Loucy (cell line): ENCODE measurements around the gene TEX10.
A peak's percentile ranks its signal among the peaks of the same experiment; 100 is the strongest.

Experiments used
- H2AFZ ChIP-seq: fragments of 200-600 bp; sonication (generic); 2 replicates; pipeline ENCODE4 v1.6.0; 2016; ENCODE audit warnings: antibody characterized with exemption, mild to moderate bottlenecking, low read length, moderate library complexity
- H3F3A ChIP-seq: fragments of 200-600 bp; 2 replicates; pipeline ENCODE4 v1.6.0; 2016; ENCODE audit warnings: antibody characterized with exemption, low read depth, mild to moderate bottlenecking
- H3K27me3 ChIP-seq: fragments of 200-600 bp; sonication (generic); 2 replicates; pipeline ENCODE4 v1.6.1; 2014; ENCODE audit warnings: low read length, mild to moderate bottlenecking; ENCODE audit not compliant: insufficient read depth, poor library complexity, severe bottlenecking
- H3K36me3 ChIP-seq: fragments of 200-600 bp; sonication (generic); 2 replicates; pipeline ENCODE4 v1.6.1; 2016; ENCODE audit warnings: low read length; ENCODE audit not compliant: insufficient read depth
- H3K4me1 ChIP-seq: fragments of 200-600 bp; sonication (generic); 2 replicates; pipeline ENCODE4 v1.5.1; 2014; ENCODE audit warnings: low read length, mild to moderate bottlenecking; ENCODE audit not compliant: insufficient read depth, poor library complexity, severe bottlenecking
- H3K4me2 ChIP-seq: fragments of 200-600 bp; sonication (generic); 2 replicates; pipeline ENCODE4 v1.6.0; 2014; ENCODE audit warnings: antibody characterized with exemption, low read length, low read depth, mild to moderate bottlenecking; ENCODE audit not compliant: poor library complexity, severe bottlenecking
- H3K4me3 ChIP-seq: fragments of 200-600 bp; sonication (generic); 2 replicates; pipeline ENCODE4 v1.5.1; 2014; ENCODE audit warnings: low read length, mild to moderate bottlenecking, mixed read lengths; ENCODE audit not compliant: poor library complexity, severe bottlenecking
- H3K79me2 ChIP-seq: fragments of 200-600 bp; sonication (generic); 2 replicates; pipeline ENCODE4 v1.6.1; 2014; ENCODE audit warnings: low read length; ENCODE audit not compliant: insufficient read depth
- H3K9ac ChIP-seq: fragments of 200-600 bp; sonication (generic); 2 replicates; pipeline ENCODE4 v1.6.0; 2014; ENCODE audit warnings: mild to moderate bottlenecking, low read depth, low read length, moderate library complexity; ENCODE audit not compliant: poor library complexity, severe bottlenecking
- H3K9me2 ChIP-seq: fragments of 200-600 bp; sonication (generic); replicated peaks from 2 replicates; pipeline ENCODE4 v1.6.1; 2016; ENCODE audit warnings: low read depth, low read length, mixed read lengths
- H3K9me3 ChIP-seq: fragments of 200-600 bp; sonication (generic); 2 replicates; pipeline ENCODE4 v1.6.1; 2014; ENCODE audit warnings: mild to moderate bottlenecking, antibody characterized with exemption, low read length, low read depth; ENCODE audit not compliant: insufficient read depth
- H4K20me1 ChIP-seq: fragments of 200-600 bp; sonication (generic); 2 replicates; pipeline ENCODE4 v1.6.0; 2014; ENCODE audit warnings: antibody characterized with exemption, low read length, mild to moderate bottlenecking; ENCODE audit not compliant: insufficient read depth, poor library complexity, severe bottlenecking
- EZH2phosphoT487 ChIP-seq: fragments of 200-600 bp; IDR thresholded peaks from 2 replicates; pipeline ENCODE4 v1.6.1; 2018; ENCODE audit warnings: antibody characterized with exemption, mild to moderate bottlenecking, moderate library complexity, borderline replicate concordance
- TF ChIP-seq, protein P1 (sequence below): fragments of 200-600 bp; sonication (generic); conservative IDR thresholded peaks from 2 replicates; pipeline ENCODE4 v1.5.1; 2014; ENCODE audit warnings: mild to moderate bottlenecking, antibody characterized with exemption, low read length

Gene TEX10

DNA sequence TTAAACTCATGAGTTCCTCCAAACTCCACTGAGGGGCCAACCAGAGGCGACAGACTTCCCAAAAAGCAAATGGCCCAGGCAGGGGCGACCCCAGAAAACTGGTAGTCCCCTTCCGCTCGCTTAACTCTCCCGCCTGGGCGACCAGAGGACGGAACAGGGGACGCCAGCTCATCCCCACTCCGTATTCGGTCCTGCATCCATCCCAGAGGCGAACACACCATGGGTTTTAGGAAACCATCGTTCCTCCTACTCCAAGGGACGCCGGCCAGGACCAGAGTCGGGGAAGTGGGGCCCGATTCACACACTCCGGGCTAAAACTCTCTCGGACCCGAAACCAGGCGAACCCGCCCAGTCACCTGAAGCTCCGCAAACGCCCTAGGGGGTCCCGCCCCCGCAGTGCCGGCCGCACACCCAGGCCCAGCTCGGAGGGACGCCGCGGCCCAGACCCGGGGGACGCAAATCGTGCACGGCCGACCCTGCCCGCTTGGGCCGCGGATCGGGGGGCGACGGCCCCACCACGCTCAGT is 478 bp downstream of the TEX10 start:
- peaks cover 65% of the 10 kb centered on the region for H3K79me2 ChIP-seq
- peaks cover 66% of the 10 kb centered on the region for H3K4me1 ChIP-seq
- H3K36me3 ChIP-seq, result no peaks in the 10 kb centered on the region
- no peaks in the 10 kb centered on the region for H3K9me2 ChIP-seq
- H3K9me3 ChIP-seq, result peaks cover 4% of the 10 kb centered on the region
- TF ChIP-seq EZH2phosphoT487, result no peak
- TF ChIP-seq, protein P1, sequence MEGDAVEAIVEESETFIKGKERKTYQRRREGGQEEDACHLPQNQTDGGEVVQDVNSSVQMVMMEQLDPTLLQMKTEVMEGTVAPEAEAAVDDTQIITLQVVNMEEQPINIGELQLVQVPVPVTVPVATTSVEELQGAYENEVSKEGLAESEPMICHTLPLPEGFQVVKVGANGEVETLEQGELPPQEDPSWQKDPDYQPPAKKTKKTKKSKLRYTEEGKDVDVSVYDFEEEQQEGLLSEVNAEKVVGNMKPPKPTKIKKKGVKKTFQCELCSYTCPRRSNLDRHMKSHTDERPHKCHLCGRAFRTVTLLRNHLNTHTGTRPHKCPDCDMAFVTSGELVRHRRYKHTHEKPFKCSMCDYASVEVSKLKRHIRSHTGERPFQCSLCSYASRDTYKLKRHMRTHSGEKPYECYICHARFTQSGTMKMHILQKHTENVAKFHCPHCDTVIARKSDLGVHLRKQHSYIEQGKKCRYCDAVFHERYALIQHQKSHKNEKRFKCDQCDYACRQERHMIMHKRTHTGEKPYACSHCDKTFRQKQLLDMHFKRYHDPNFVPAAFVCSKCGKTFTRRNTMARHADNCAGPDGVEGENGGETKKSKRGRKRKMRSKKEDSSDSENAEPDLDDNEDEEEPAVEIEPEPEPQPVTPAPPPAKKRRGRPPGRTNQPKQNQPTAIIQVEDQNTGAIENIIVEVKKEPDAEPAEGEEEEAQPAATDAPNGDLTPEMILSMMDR, result no peak
- H3K27me3 ChIP-seq, result no peaks in the 10 kb centered on the region
- H3K4me2 ChIP-seq, result peak overlapping the region; percentile 90
- H3K4me3 ChIP-seq, result peak overlapping the region; percentile 93
- peaks cover 50% of the 10 kb centered on the region for H4K20me1 ChIP-seq
- peak overlapping the region; percentile 74; the same call in 1 of the 2 replicates for H2AFZ ChIP-seq
- no peaks in the 10 kb centered on the region for H3F3A ChIP-seq
- peak overlapping the region; percentile 97 for H3K9ac ChIP-seq

DNA sequence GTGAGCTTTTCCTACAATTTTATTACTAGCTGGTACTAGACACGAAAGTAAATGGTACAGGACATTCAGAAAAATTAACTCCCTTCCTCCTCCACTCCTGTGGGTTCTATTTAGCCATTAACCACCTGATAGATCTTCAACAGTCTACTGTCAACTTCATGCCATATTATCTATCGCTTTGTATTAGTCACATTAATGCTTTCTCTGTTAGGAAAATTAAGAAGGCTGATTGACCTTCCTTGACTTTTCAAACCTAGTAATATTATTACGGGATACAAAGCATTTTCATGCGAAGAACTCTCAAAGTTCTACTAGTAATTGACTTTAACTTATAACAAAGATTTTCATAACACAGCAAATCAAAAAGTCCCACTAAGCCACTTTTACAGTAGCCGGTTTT is 1.2 kb downstream of the TEX10 start:
- H3K9me2 ChIP-seq, result no peaks in the 10 kb centered on the region
- H4K20me1 ChIP-seq, result peaks cover 57% of the 10 kb centered on the region
- no peak overlapping the region for H2AFZ ChIP-seq
- peaks cover 4% of the 10 kb centered on the region for H3K9me3 ChIP-seq
- peaks cover 72% of the 10 kb centered on the region for H3K79me2 ChIP-seq
- no peaks in the 10 kb centered on the region for H3F3A ChIP-seq
- TF ChIP-seq, protein P1, result no peak
- no peak for TF ChIP-seq EZH2phosphoT487
- H3K36me3 ChIP-seq, result peaks cover 5% of the 10 kb centered on the region; the same call in 1 of the 2 replicates
- H3K9ac ChIP-seq, result peak overlapping the region; percentile 97
- H3K27me3 ChIP-seq, result no peaks in the 10 kb centered on the region
- H3K4me2 ChIP-seq, result peak overlapping the region; percentile 90
- H3K4me1 ChIP-seq, result peaks cover 61% of the 10 kb centered on the region
- peak overlapping the region; percentile 93 for H3K4me3 ChIP-seq

DNA sequence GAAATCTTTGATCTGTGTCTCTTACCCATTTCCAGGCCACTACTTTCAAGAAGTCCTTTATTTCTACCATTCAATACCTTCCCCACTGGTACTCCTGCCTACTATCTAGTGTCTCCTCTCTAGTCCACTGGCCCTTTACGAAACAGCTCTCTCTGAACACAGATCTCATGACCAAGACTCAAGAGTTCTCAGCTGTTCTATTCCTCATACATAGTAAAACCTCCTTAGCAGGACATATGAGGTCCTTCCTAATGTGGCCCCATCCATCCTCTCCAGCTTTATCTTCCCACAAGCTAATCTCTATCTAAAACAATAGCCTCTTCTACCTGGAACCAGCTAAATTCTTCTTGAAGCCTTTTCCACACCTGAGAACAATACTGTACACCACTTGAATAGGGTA is 2.6 kb downstream of the TEX10 start:
- Histone ChIP-seq H3K9ac (peak overlapping the region; percentile 53), H3K27me3 (no peaks in the 10 kb centered on the region), H3K36me3 (peaks cover 16% of the 10 kb centered on the region), H4K20me1 (peaks cover 70% of the 10 kb centered on the region), H3K9me3 (peaks cover 4% of the 10 kb centered on the region), H3K9me2 (no peaks in the 10 kb centered on the region), H3K79me2 (peaks cover 85% of the 10 kb centered on the region), H3K4me2 (peak overlapping the region; percentile 90), H3F3A (no peaks in the 10 kb centered on the region), H3K4me1 (peaks cover 57% of the 10 kb centered on the region), H2AFZ (no peak overlapping the region), H3K4me3 (peak overlapping the region; percentile 93)
- no peak for TF ChIP-seq EZH2phosphoT487
- TF ChIP-seq, protein P1, result no peak
